ENCODE data around the gene SKIL.
A peak's percentile ranks its signal among the peaks of the same experiment; 100 is the strongest.

The SKIL gene

GRCh38 chr3:170350515-170351413, 6.8 kb upstream of the SKIL start:
- DNase-seq (ENCODE audit: low spot score), result no peak

- DNase-seq (ENCODE audit: low spot score), result no peak
Measured at GRCh38 chr3:170352936-170353335, 4.6 kb upstream of the SKIL start.

GRCh38 chr3:170353485-170353884, 4.0 kb upstream of the SKIL start:
- DNase-seq (ENCODE audit: low spot score), result no peak

- DNase-seq (ENCODE audit: low spot score), result no peak
Measured at GRCh38 chr3:170354760-170355159, 2.8 kb upstream of the SKIL start.

- no peak for DNase-seq (ENCODE audit: low spot score)
Measured at GRCh38 chr3:170355738-170356595, 1.5 kb upstream of the SKIL start.

GRCh38 chr3:170356596-170357175, 829 bp upstream of the SKIL start:
- DNase-seq (ENCODE audit: low spot score), result no peak

GRCh38 chr3:170358042-170359010, 811 bp downstream of the SKIL start:
- peak; percentile 66 for DNase-seq (ENCODE audit: low spot score)

GRCh38 chr3:170359178-170359704, 1.7 kb downstream of the SKIL start:
- DNase-seq (ENCODE audit: low spot score), result no peak

GRCh38 chr3:170360466-170360865, 3.0 kb downstream of the SKIL start:
- DNase-seq (ENCODE audit: low spot score), result no peak

- DNase-seq (ENCODE audit: low spot score), result no peak
Measured at GRCh38 chr3:170360916-170361315, 3.4 kb downstream of the SKIL start.

GRCh38 chr3:170361711-170362110, 4.2 kb downstream of the SKIL start:
- DNase-seq (ENCODE audit: low spot score), result no peak

- DNase-seq (ENCODE audit: low spot score), result no peak
Measured at GRCh38 chr3:170363471-170363994, 6.0 kb downstream of the SKIL start.

- DNase-seq (ENCODE audit: low spot score), result no peak
Measured at GRCh38 chr3:170364965-170365364, 7.5 kb downstream of the SKIL start.

GRCh38 chr3:170367797-170368196, 10.3 kb downstream of the SKIL start:
- no peak for DNase-seq (ENCODE audit: low spot score)

- no peak for DNase-seq (ENCODE audit: low spot score)
Measured at GRCh38 chr3:170368921-170369320, 11.4 kb downstream of the SKIL start.

- DNase-seq (ENCODE audit: low spot score), result no peak
Measured at GRCh38 chr3:170372190-170372879, 14.8 kb downstream of the SKIL start.

- no peak for DNase-seq (ENCODE audit: low spot score)
Measured at GRCh38 chr3:170383567-170383966, 26.1 kb downstream of the SKIL start.

GRCh38 chr3:170386468-170386867, 29.0 kb downstream of the SKIL start:
- DNase-seq (ENCODE audit: low spot score), result no peak

- no peak for DNase-seq (ENCODE audit: low spot score)
Measured at GRCh38 chr3:170387950-170388349, 30.4 kb downstream of the SKIL start.

GRCh38 chr3:170391108-170391507, 33.6 kb downstream of the SKIL start:
- no peak for DNase-seq (ENCODE audit: low spot score)
